ES-I3 (cell line): ENCODE data around the gene SPP1.

Source experiments
- H3K36me3 ChIP-seq: 2 replicates; pipeline ENCODE4 v1.6.1; 2013; ENCODE audit warnings: mild to moderate bottlenecking, low read length, control low read depth, moderate library complexity; ENCODE audit not compliant: insufficient read depth
- H3K4me1 ChIP-seq: 2 replicates; pipeline ENCODE4 v1.6.1; 2013; ENCODE audit warnings: mild to moderate bottlenecking, control low read depth, low read length; ENCODE audit not compliant: insufficient read depth
- H3K9ac ChIP-seq: 2 replicates; pipeline ENCODE4 v1.6.1; 2013; ENCODE audit warnings: low read depth, mild to moderate bottlenecking, low read length, moderate library complexity
- H3K9me3 ChIP-seq: 2 replicates; pipeline ENCODE4 v1.6.1; 2013; ENCODE audit warnings: mild to moderate bottlenecking, low read length, moderate library complexity; ENCODE audit not compliant: control insufficient read depth, insufficient read depth

SPP1 gene

GRCh38 chr4:87943660-87944149 lies 31.8 kb upstream of the SPP1 start:
- H3K9me3 ChIP-seq = no peaks in the 10 kb centered on the region
- H3K36me3 ChIP-seq = no peaks in the 10 kb centered on the region
- H3K4me1 ChIP-seq = no peaks in the 10 kb centered on the region
- no peak overlapping the region for H3K9ac ChIP-seq

- Histone ChIP-seq H3K4me1 (peaks cover 4% of the 10 kb centered on the region; the same call in 1 of the 2 replicates), H3K9ac (no peak overlapping the region), H3K36me3 (no peaks in the 10 kb centered on the region), H3K9me3 (no peaks in the 10 kb centered on the region)
These were observed 30.5 kb upstream of the SPP1 start for GRCh38 chr4:87944967-87945366.

- Histone ChIP-seq H3K9ac (no peak overlapping the region), H3K9me3 (no peaks in the 10 kb centered on the region), H3K4me1 (peaks cover 19% of the 10 kb centered on the region)
These were observed 28.7 kb upstream of the SPP1 start for GRCh38 chr4:87946766-87947165.

GRCh38 chr4:87947381-87948160 lies 27.9 kb upstream of the SPP1 start:
- Histone ChIP-seq H3K36me3 (no peaks in the 10 kb centered on the region), H3K9me3 (no peaks in the 10 kb centered on the region), H3K9ac (no peak overlapping the region), H3K4me1 (peaks cover 22% of the 10 kb centered on the region)

More at GRCh38 chr4:87946766-87947165, 28.7 kb upstream of the SPP1 start:
- no peaks in the 10 kb centered on the region for H3K36me3 ChIP-seq

- H3K9ac ChIP-seq = no peak overlapping the region
- peaks cover 27% of the 10 kb centered on the region for H3K4me1 ChIP-seq
- H3K9me3 ChIP-seq = no peaks in the 10 kb centered on the region
- H3K36me3 ChIP-seq = no peaks in the 10 kb centered on the region
These were observed 25.6 kb upstream of the SPP1 start for GRCh38 chr4:87949961-87950360.

GRCh38 chr4:87950493-87950892 lies 25.0 kb upstream of the SPP1 start:
- Histone ChIP-seq H3K9me3 (no peaks in the 10 kb centered on the region), H3K36me3 (no peaks in the 10 kb centered on the region), H3K9ac (no peak overlapping the region), H3K4me1 (peaks cover 32% of the 10 kb centered on the region)

DNA sequence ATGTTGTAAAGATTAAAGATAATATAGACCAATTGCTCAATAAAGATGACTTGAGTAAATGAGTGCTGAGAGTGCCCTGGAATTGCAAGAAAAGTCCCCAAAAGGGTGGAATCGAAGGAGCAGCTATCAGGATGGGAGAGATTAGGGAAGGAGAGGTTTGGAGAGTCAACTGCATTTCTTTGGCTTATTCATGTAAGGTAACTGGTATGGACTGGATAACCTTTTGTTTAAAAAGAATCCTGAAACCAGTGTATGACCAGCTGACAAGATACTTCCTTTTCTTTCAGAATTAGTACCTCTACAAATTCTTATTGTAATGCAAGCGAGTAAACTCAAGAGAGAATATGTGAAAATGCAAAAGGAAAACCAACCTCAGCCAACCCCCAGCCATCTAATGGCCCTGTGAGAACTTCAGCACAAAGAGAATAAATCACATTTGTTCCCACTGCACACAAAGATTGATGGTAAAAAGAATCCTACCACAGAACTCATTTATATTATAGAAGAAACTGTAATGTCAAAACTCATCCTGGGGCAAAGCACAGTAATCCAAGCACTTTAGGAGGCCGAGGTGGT lies 24.5 kb upstream of the SPP1 start:
- Histone ChIP-seq H3K9me3 (no peaks in the 10 kb centered on the region), H3K9ac (no peak overlapping the region; the same call in 1 of the 2 replicates), H3K4me1 (peaks cover 37% of the 10 kb centered on the region), H3K36me3 (no peaks in the 10 kb centered on the region)

GRCh38 chr4:87953826-87954225 lies 21.7 kb upstream of the SPP1 start:
- no peaks in the 10 kb centered on the region for H3K36me3 ChIP-seq
- no peaks in the 10 kb centered on the region for H3K9me3 ChIP-seq
- H3K9ac ChIP-seq = no peak overlapping the region
- peaks cover 42% of the 10 kb centered on the region for H3K4me1 ChIP-seq

- H3K9me3 ChIP-seq = no peaks in the 10 kb centered on the region
- no peak overlapping the region for H3K9ac ChIP-seq
- H3K4me1 ChIP-seq = peaks cover 26% of the 10 kb centered on the region
- no peaks in the 10 kb centered on the region for H3K36me3 ChIP-seq
These were observed 19.0 kb upstream of the SPP1 start for GRCh38 chr4:87956501-87956900.

DNA sequence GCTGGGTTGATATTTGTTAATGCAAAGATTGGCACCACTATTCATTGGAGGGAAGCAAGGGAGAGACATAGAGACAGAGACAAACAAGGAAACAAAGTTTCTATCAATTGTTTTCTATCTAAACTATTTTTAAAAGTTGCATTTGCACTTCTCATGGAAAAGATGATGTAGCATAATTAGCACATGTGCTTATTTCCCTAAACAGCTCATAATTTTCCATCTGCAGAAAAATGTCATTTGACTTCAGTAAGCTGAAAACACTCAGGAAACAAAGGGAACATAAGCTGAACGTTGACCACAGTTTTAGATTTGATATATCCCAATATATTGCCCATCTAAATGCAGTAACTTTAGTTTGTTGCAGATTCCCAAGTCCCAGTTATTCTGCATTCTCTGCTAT lies 18.5 kb upstream of the SPP1 start:
- Histone ChIP-seq H3K36me3 (no peaks in the 10 kb centered on the region), H3K9me3 (no peaks in the 10 kb centered on the region), H3K4me1 (peaks cover 20% of the 10 kb centered on the region), H3K9ac (no peak overlapping the region)

GRCh38 chr4:87961993-87962392 lies 13.5 kb upstream of the SPP1 start:
- no peak overlapping the region for H3K9ac ChIP-seq
- peaks cover 4% of the 10 kb centered on the region; the same call in 1 of the 2 replicates for H3K4me1 ChIP-seq
- H3K9me3 ChIP-seq = no peaks in the 10 kb centered on the region
- H3K36me3 ChIP-seq = no peaks in the 10 kb centered on the region

DNA sequence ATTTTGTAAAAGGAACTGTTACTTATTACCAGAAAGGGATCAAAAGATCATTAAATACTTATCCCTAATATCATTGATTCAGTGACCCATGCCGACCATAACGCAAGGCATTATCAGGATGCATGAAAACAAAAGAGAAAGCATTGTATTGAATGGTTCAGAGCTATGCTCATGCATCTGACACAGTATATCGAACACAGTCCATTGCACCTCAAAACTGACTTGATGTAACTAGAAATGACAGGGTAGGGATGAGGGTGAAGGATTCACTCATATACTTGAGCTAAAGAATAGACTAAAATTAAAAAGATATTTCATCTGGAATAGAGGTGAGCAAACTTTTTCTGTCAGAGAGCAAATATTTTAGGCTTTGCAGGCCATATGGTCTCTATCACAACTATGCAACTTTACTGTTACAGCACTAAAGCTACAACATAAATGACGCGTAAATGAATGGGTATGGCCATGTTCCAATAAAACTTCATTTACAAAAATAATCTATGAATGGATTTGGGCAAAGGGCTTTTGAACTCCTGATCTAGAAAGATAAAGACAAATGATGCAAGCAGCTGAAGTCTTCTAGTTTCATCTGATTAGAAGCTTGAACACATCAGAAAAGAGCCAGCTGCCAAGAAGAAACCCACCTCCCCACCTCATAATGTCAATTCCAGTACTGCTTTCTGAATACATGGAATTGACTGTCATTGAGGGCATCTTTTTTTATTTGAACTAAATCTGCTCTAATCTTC lies 12.9 kb upstream of the SPP1 start:
- no peaks in the 10 kb centered on the region for H3K9me3 ChIP-seq
- H3K36me3 ChIP-seq = no peaks in the 10 kb centered on the region
- no peak overlapping the region for H3K9ac ChIP-seq
- H3K4me1 ChIP-seq = peaks cover 4% of the 10 kb centered on the region; the same call in 1 of the 2 replicates

GRCh38 chr4:87965501-87965975 lies 10.0 kb upstream of the SPP1 start:
- H3K4me1 ChIP-seq = peaks cover 8% of the 10 kb centered on the region; the same call in 1 of the 2 replicates
- H3K9me3 ChIP-seq = no peaks in the 10 kb centered on the region
- no peaks in the 10 kb centered on the region for H3K36me3 ChIP-seq
- no peak overlapping the region for H3K9ac ChIP-seq

DNA sequence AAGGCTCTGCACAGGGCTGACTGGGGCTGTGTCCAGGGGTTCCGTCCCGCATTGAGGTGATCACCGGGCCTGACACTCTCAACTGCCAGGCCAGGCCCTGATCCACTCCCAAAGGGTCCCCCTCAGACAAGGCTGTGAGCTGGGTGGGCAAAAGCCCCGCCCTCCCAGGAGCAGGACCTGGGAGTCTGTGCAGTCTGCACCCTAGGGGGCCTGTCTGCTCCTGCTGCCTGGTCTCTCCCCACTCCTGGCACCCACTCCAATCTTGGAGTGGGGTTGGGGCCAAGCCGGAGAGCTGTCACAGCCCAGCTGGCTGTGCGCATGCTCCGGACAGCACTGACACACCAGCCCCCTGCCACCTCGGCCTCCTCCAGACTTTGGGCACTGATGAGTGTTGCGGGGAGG lies 9.4 kb upstream of the SPP1 start:
- Histone ChIP-seq H3K4me1 (peaks cover 8% of the 10 kb centered on the region; the same call in 1 of the 2 replicates), H3K36me3 (no peaks in the 10 kb centered on the region), H3K9ac (no peak overlapping the region), H3K9me3 (no peaks in the 10 kb centered on the region)
